Spinal cord (tissue), 10 donors: Measurements from ENCODE around the gene CFAP107. TPM values are rescaled to one million over a fixed set of nuclear protein-coding genes. Genes with fewer than 3 reads are reported as not detected.
"Not testable (repeated sequence)": the region's sequence is repeated elsewhere in the genome, so short reads cannot be mapped to it uniquely, and the experiment has no call there.

Source experiments
- DNase-seq, 6 donors: peaks; one replicate each; pipeline versions ENCODE4 v3.0.0 to v3.0.0-alpha.2; 2013 to 2015; ENCODE audit warnings: low spot score in 6 of 6, low read depth in 4 of 6
- H3K27ac ChIP-seq: one replicate; pipeline ENCODE4 v1.5.1; 2013; ENCODE audit warnings: low read depth, low read length, control low read depth
- H3K27me3 ChIP-seq: one replicate; pipeline ENCODE4 v1.6.1; 2013; ENCODE audit warnings: low read length; ENCODE audit not compliant: control insufficient read depth, insufficient read depth
- H3K36me3 ChIP-seq: one replicate; pipeline ENCODE4 v1.6.1; 2013; ENCODE audit warnings: low read length; ENCODE audit not compliant: control insufficient read depth, insufficient read depth
- H3K4me1 ChIP-seq: one replicate; pipeline ENCODE4 v1.6.1; 2013; ENCODE audit warnings: low read length; ENCODE audit not compliant: control insufficient read depth, insufficient read depth
- H3K4me3 ChIP-seq: one replicate; pipeline ENCODE4 v1.5.1; 2013; ENCODE audit warnings: low read depth, low read length, control low read depth
- H3K9me3 ChIP-seq: one replicate; pipeline ENCODE4 v1.6.1; 2013; ENCODE audit warnings: low read length; ENCODE audit not compliant: control insufficient read depth, insufficient read depth
- WGBS: methylation state at CpG from one replicate; pipeline ENCODE4 v1.1.5; 2013; ENCODE audit warnings: missing lambda C conversion rate; ENCODE audit not compliant: insufficient coverage; 5-methylcytosine and 5-hydroxymethylcytosine counted together
- polyA plus RNA-seq, 2 donors: library from polyadenylated mRNA; unstranded; fragments of 120-200 nt; gene quantifications; one replicate each; pipeline ENCODE4 v1.2.1, GENCODE V29; 2013; ENCODE audit not compliant: insufficient read length in 2 of 2
- total RNA-seq, 2 donors: library from RNA; depleted of rRNA in 1 of 2; stranded (reverse); fragments of 120-200 nt in 1 of 2; fragments of >200 nt in 1 of 2; gene quantifications; one replicate each; pipeline versions ENCODE4 v1.2.3 to v1.2.4, GENCODE V29; 2013 to 2014
- donor health status: healthy.

Gene CFAP107
- total and polyA plus RNA-seq, 4 donors: 0.69 to 7.5 (median 4.6) TPM

DNA sequence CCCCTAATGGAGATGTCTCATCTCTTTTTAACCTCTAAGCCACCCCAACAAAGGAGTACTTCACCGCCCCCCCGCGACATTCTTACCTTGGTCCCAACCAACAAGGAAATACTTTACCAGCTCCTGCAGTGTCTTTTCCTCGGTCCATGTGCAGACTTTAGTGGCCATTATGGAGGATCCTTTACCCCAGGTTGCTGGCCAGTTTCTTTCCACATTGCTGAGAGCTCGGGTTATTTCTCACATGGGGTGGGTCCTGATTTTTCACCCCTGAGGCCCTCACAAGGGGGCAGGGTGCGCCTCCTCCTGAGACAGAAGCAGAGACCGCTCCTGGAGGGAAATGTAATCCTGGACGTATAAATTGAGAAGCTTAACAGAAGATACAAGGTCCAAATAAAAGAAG, 33.1 kb upstream of the CFAP107 start:
- Histone ChIP-seq H3K9me3 (no peaks in the 10 kb centered on the region), H3K4me3 (no peak overlapping the region), H3K36me3 (no peaks in the 10 kb centered on the region), H3K4me1 (no peaks in the 10 kb centered on the region), H3K27me3 (no peaks in the 10 kb centered on the region), H3K27ac (no peak overlapping the region)
- no peak for DNase-seq
- 95% methylated on average over 6 of the region's 8 CpGs for WGBS

DNA sequence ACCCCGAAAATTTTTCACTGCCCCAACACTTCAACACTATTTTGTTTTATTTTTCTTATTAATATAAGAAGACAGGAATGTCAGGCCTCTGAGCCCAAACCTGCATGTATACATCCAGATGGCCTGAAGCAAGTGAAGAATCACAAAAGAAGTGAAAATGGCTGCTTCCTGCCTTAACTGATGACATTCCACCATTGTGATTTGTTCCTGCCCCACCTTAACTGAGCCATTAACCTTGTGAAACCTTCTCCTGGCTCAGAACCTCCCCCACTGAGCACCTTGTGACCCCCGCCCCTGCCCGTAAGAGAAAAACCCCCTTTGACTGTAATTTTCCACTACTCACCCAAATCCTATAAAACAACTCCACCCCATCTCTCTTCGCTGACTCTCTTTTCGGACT, 32.3 kb upstream of the CFAP107 start:
- H3K36me3 ChIP-seq, H3K9me3 ChIP-seq, H3K4me1 ChIP-seq, DNase-seq, H3K4me3 ChIP-seq, H3K27ac ChIP-seq, H3K27me3 ChIP-seq: not testable (repeated sequence)
- 95% methylated on average over 4 of the region's 5 CpGs for WGBS

- Histone ChIP-seq H3K27ac (no peak overlapping the region), H3K4me3 (no peak overlapping the region), H3K36me3 (no peaks in the 10 kb centered on the region), H3K4me1 (no peaks in the 10 kb centered on the region), H3K27me3 (no peaks in the 10 kb centered on the region), H3K9me3 (no peaks in the 10 kb centered on the region)
- 67% methylated on average over 2 of the region's 3 CpGs for WGBS
- DNase-seq: no peak
Observed at GRCh38 chr1:12714710-12715475, 31.1 kb upstream of the CFAP107 start.

DNA sequence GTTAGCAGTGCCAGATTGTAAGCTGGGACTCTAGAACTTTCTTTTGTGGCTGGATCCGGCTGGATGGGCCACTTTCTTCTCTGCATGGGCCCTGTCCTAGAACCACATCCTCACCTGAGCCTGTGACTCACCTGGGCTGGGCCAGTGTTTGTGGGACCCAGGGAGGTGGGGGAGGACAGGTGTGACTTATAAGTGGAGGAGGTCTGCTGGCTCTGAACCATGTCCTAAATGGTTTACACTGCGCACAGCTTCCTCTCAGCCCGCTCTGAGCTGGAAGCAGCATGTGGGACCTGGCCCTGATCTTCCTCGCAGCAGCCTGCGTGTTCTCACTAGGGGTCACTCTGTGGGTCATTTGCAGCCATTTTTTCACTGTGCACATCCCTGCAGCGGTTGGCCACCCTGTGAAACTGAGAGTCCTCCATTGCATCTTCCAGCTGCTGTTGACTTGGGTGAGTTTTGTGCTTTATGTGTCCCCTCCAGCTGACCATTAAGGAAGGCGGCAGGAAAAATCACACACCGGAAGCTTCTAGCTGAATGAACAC, 30.0 kb upstream of the CFAP107 start, which contains the start of gene AADACL3:
TSS of gene AADACL3 (plus strand) at position 215 of the 542 bp plus-strand sequence. CDS start at position 282, 67 bp downstream.
- WGBS: 82% methylated on average over 6 of the region's 8 CpGs
- H3K27me3 ChIP-seq: no peaks in the 10 kb centered on the region

DNA sequence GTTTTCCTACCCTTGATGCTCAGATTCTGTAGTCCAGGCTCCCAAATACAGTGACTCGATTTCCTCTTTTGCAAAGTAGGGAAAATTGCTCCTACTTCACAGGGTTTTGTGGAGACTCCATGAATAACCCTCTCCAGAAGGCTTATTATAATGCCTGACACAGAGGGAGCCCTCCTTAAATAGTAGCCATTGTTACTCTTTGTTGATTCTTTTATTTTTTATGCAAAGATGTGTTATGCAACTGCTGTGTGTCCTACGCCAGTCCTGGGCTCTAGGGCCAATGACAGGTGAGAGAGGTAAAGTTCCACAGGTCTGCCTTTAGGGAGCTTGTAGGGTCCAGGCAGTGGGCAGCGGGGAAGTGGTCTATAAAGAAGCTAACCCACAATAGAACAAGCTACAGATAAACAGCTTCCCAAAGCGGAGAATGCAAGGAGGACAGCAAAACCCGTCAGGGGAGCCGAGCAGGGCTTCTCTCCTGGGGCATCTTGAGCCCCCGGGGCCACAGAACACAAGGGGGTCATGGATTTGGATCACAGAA, 28.6 kb upstream of the CFAP107 start:
- no peak overlapping the region for H3K27ac ChIP-seq
- no peaks in the 10 kb centered on the region for H3K9me3 ChIP-seq
- DNase-seq: no peak
- H3K4me1 ChIP-seq: no peaks in the 10 kb centered on the region
- WGBS: 80% methylated on average over 2 of the region's 7 CpGs
- H3K27me3 ChIP-seq: no peaks in the 10 kb centered on the region
- H3K4me3 ChIP-seq: no peak overlapping the region
- H3K36me3 ChIP-seq: no peaks in the 10 kb centered on the region

More for the DNA sequence above, 30.0 kb upstream of the CFAP107 start, which contains the start of gene AADACL3:
- Histone ChIP-seq H3K4me1 (no peaks in the 10 kb centered on the region), H3K27ac (no peak within 1 kb of the TSS), H3K4me3 (no peak within 1 kb of the TSS), H3K36me3 (no peaks in the 10 kb centered on the region), H3K9me3 (no peaks in the 10 kb centered on the region)
- no peak for DNase-seq

DNA sequence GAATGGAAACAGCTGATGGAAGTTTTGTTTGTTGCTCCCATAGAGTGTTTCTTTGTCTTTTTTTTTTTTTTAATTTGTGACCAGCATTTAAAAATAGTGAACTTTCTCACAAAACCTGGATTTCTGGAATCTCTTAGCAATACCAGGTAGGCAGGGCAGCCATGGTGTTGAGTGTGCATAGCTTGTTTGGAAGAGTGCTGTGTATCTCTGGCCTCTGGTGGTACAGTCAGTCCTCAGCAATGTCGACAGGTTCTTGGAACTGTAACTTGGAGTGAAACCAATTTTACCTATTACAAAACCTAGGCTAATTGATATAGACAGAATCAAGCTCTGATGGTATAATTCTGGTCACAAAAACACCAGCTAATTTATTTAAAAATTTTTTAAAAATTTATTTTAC, 23.4 kb upstream of the CFAP107 start:
- Histone ChIP-seq H3K36me3 (no peaks in the 10 kb centered on the region), H3K9me3 (no peaks in the 10 kb centered on the region), H3K4me3 (no peak overlapping the region), H3K4me1 (no peaks in the 10 kb centered on the region), H3K27me3 (no peaks in the 10 kb centered on the region), H3K27ac (no peak overlapping the region)
- no peak for DNase-seq
- WGBS: no CpG with 5 or more reads among the region's 1 CpG

GRCh38 chr1:12728391-12728790, 17.6 kb upstream of the CFAP107 start:
- no peak overlapping the region for H3K4me3 ChIP-seq
- no peaks in the 10 kb centered on the region for H3K36me3 ChIP-seq
- H3K27ac ChIP-seq: no peak overlapping the region
- H3K4me1 ChIP-seq: no peaks in the 10 kb centered on the region
- no peaks in the 10 kb centered on the region for H3K27me3 ChIP-seq
- peaks cover 4% of the 10 kb centered on the region for H3K9me3 ChIP-seq
- WGBS: no CpG with 5 or more reads among the region's 2 CpGs
- no peak for DNase-seq

- Histone ChIP-seq H3K27me3 (no peaks in the 10 kb centered on the region), H3K27ac (no peak overlapping the region), H3K4me3 (no peak overlapping the region), H3K36me3 (no peaks in the 10 kb centered on the region), H3K9me3 (peaks cover 4% of the 10 kb centered on the region), H3K4me1 (no peaks in the 10 kb centered on the region)
- no CpG with 5 or more reads among the region's 1 CpG for WGBS
- no peak for DNase-seq
Observed at GRCh38 chr1:12730156-12730555, 15.8 kb upstream of the CFAP107 start.

DNA sequence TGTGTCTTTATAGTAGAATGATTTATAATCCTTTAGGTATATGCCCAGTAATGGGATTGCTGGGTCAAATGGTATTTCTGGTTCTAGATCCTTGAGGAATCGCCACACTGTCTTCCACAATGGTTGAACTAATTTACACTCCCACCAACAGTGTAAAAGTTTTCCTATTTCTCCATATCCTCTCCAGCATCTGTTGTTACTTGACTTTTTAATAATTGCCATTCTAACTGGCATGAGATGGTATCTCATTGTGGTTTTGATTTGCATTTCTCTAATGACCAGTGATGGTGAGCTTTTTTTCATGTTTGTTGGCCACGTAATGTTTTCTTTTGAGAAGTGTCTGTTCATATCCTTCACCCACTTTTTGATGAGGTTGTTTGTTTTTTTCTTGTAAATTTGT, 14.9 kb upstream of the CFAP107 start:
- H3K36me3 ChIP-seq, H3K4me3 ChIP-seq, H3K4me1 ChIP-seq, DNase-seq, H3K9me3 ChIP-seq, H3K27ac ChIP-seq, H3K27me3 ChIP-seq: not testable (repeated sequence)
- WGBS: no CpG with 5 or more reads among the region's 2 CpGs

DNA sequence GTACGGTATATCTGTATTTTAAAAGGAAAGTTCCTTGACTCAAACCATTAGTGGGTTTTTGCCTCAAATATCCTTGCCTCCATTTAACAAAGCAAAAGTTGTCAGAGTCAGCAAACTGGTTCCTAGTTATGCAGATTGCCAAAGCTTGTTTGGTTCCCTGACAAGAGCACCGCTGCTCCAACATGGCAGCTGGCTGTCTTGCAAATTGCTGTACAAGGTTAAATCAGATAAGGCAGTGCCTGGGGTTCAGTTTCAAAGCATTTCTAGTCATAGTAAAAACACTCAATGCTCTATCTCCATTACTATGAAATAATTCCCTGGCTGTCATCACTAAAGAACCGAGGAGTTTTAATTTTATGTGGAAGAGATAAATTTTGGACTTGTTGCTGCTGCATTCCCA, 11.3 kb upstream of the CFAP107 start:
- no peak for DNase-seq
- H3K4me3 ChIP-seq: no peak overlapping the region
- H3K9me3 ChIP-seq: peaks cover 6% of the 10 kb centered on the region
- H3K4me1 ChIP-seq: no peaks in the 10 kb centered on the region
- no peak overlapping the region for H3K27ac ChIP-seq
- H3K27me3 ChIP-seq: no peaks in the 10 kb centered on the region
- no peaks in the 10 kb centered on the region for H3K36me3 ChIP-seq
- WGBS: 100% methylated on average over 1 of the region's 3 CpGs
